ENCODE data around the gene MAP7D3. TPM values are rescaled to one million over a fixed set of nuclear protein-coding genes. Genes with fewer than 3 reads are reported as not detected.

MAP7D3 gene
- polyA plus RNA-seq, 1 donor from 2014 or later = 8.7 TPM

- Mint-ChIP-seq H3K4me1 (peaks cover 23 to 28% (median 27%) of the 10 kb centered on the region in 3 donors), H3K27me3 (peaks cover 10% of the 10 kb centered on the region), H3K27ac (peak overlapping the region in 1 of 3 donors; percentile 33), H3K36me3 (peaks cover 3% of the 10 kb centered on the region), H3K9me3 (no peaks in the 10 kb centered on the region), H3K4me3 (peak overlapping the region in 1 of 4 donors; percentile 37)
Measured at GRCh38 chrX:136205882-136206380, 45.3 kb downstream of the MAP7D3 start.

GRCh38 chrX:136204571-136204970, 46.6 kb downstream of the MAP7D3 start:
- H3K27me3 Mint-ChIP-seq = peaks cover 14% of the 10 kb centered on the region
- peaks cover 3% of the 10 kb centered on the region for H3K36me3 Mint-ChIP-seq
- H3K4me3 Mint-ChIP-seq = peak overlapping the region in 2 of 4 donors; percentile 75 to 81
- H3K4me1 Mint-ChIP-seq = peaks cover 14 to 19% (median 18%) of the 10 kb centered on the region in 3 donors
- peak overlapping the region in 1 of 3 donors; percentile 4 for H3K27ac Mint-ChIP-seq
- no peaks in the 10 kb centered on the region for H3K9me3 Mint-ChIP-seq

GRCh38 chrX:136203951-136204350, 47.2 kb downstream of the MAP7D3 start:
- H3K4me3 Mint-ChIP-seq = peak overlapping the region in 1 of 4 donors; percentile 5
- peaks cover 3% of the 10 kb centered on the region for H3K36me3 Mint-ChIP-seq
- no peak overlapping the region for H3K27ac Mint-ChIP-seq
- peaks cover 14% of the 10 kb centered on the region for H3K27me3 Mint-ChIP-seq
- H3K4me1 Mint-ChIP-seq = peaks cover 8 to 14% (median 14%) of the 10 kb centered on the region in 3 donors
- H3K9me3 Mint-ChIP-seq = no peaks in the 10 kb centered on the region

GRCh38 chrX:136203438-136203837, 47.8 kb downstream of the MAP7D3 start:
- Mint-ChIP-seq H3K4me1 (peaks cover 8 to 13% (median 12%) of the 10 kb centered on the region in 3 donors), H3K9me3 (no peaks in the 10 kb centered on the region), H3K4me3 (no peak overlapping the region), H3K36me3 (peaks cover 3% of the 10 kb centered on the region), H3K27me3 (peaks cover 14% of the 10 kb centered on the region), H3K27ac (peak overlapping the region in 1 of 3 donors; percentile 21)

GRCh38 chrX:136202889-136203288, 48.3 kb downstream of the MAP7D3 start:
- Mint-ChIP-seq H3K27me3 (peaks cover 14% of the 10 kb centered on the region), H3K36me3 (peaks cover 3% of the 10 kb centered on the region), H3K4me3 (no peak overlapping the region), H3K27ac (peak overlapping the region in 1 of 3 donors; percentile 21), H3K4me1 (peaks cover 8 to 13% (median 11%) of the 10 kb centered on the region in 3 donors), H3K9me3 (no peaks in the 10 kb centered on the region)

- H3K36me3 Mint-ChIP-seq = peaks cover 3% of the 10 kb centered on the region
- no peaks in the 10 kb centered on the region for H3K9me3 Mint-ChIP-seq
- H3K27ac Mint-ChIP-seq = no peak overlapping the region
- no peak overlapping the region for H3K4me3 Mint-ChIP-seq
- peaks cover 8 to 13% (median 11%) of the 10 kb centered on the region in 3 donors for H3K4me1 Mint-ChIP-seq
- peaks cover 14% of the 10 kb centered on the region for H3K27me3 Mint-ChIP-seq
Measured at GRCh38 chrX:136201601-136202000, 49.6 kb downstream of the MAP7D3 start.

GRCh38 chrX:136200466-136200865, 50.7 kb downstream of the MAP7D3 start:
- peaks cover 3% of the 10 kb centered on the region for H3K36me3 Mint-ChIP-seq
- H3K4me1 Mint-ChIP-seq = peaks cover 8 to 13% (median 11%) of the 10 kb centered on the region in 3 donors
- peak overlapping the region in 1 of 4 donors; percentile 58 for H3K4me3 Mint-ChIP-seq
- no peaks in the 10 kb centered on the region for H3K9me3 Mint-ChIP-seq
- peaks cover 11% of the 10 kb centered on the region for H3K27me3 Mint-ChIP-seq
- no peak overlapping the region for H3K27ac Mint-ChIP-seq

- H3K27me3 Mint-ChIP-seq = peaks cover 9% of the 10 kb centered on the region
Measured at GRCh38 chrX:136199365-136199764, 51.8 kb downstream of the MAP7D3 start.

GRCh38 chrX:136198678-136199243, 52.4 kb downstream of the MAP7D3 start:
- Mint-ChIP-seq H3K36me3 (peaks cover 3% of the 10 kb centered on the region), H3K9me3 (no peaks in the 10 kb centered on the region), H3K27me3 (peaks cover 7% of the 10 kb centered on the region), H3K27ac (no peak overlapping the region), H3K4me3 (no peak overlapping the region), H3K4me1 (peaks cover 4 to 9% (median 5%) of the 10 kb centered on the region in 3 donors)

More at GRCh38 chrX:136199365-136199764, 51.8 kb downstream of the MAP7D3 start:
- Mint-ChIP-seq H3K36me3 (peaks cover 3% of the 10 kb centered on the region), H3K4me1 (peaks cover 0 to 6% (median 4%) of the 10 kb centered on the region in 3 donors), H3K27ac (no peak overlapping the region), H3K9me3 (no peaks in the 10 kb centered on the region), H3K4me3 (no peak overlapping the region)

GRCh38 chrX:136198010-136198409, 53.2 kb downstream of the MAP7D3 start:
- Mint-ChIP-seq H3K4me1 (peaks cover 8 to 13% (median 13%) of the 10 kb centered on the region in 3 donors), H3K27me3 (peaks cover 7% of the 10 kb centered on the region), H3K27ac (peak overlapping the region in 1 of 3 donors; percentile 57), H3K36me3 (peaks cover 3% of the 10 kb centered on the region), H3K9me3 (no peaks in the 10 kb centered on the region), H3K4me3 (no peak overlapping the region)

GRCh38 chrX:136196691-136197155, 54.5 kb downstream of the MAP7D3 start:
- peaks cover 3% of the 10 kb centered on the region for H3K36me3 Mint-ChIP-seq
- H3K27me3 Mint-ChIP-seq = peaks cover 10% of the 10 kb centered on the region
- peaks cover 8 to 19% (median 13%) of the 10 kb centered on the region in 3 donors for H3K4me1 Mint-ChIP-seq
- no peak overlapping the region for H3K4me3 Mint-ChIP-seq
- H3K27ac Mint-ChIP-seq = no peak overlapping the region
- no peaks in the 10 kb centered on the region for H3K9me3 Mint-ChIP-seq

GRCh38 chrX:136195247-136195646, 56.0 kb downstream of the MAP7D3 start:
- peak overlapping the region in 1 of 4 donors; percentile 33 for H3K4me3 Mint-ChIP-seq
- H3K4me1 Mint-ChIP-seq = peaks cover 8 to 17% (median 10%) of the 10 kb centered on the region in 3 donors
- no peaks in the 10 kb centered on the region for H3K9me3 Mint-ChIP-seq
- no peak overlapping the region for H3K27ac Mint-ChIP-seq
- peaks cover 2% of the 10 kb centered on the region for H3K27me3 Mint-ChIP-seq
- H3K36me3 Mint-ChIP-seq = no peaks in the 10 kb centered on the region

GRCh38 chrX:136194536-136194935, 56.7 kb downstream of the MAP7D3 start:
- Mint-ChIP-seq H3K27me3 (peaks cover 4% of the 10 kb centered on the region), H3K4me3 (no peak overlapping the region), H3K36me3 (no peaks in the 10 kb centered on the region), H3K9me3 (no peaks in the 10 kb centered on the region), H3K27ac (no peak overlapping the region), H3K4me1 (peaks cover 8 to 17% (median 10%) of the 10 kb centered on the region in 3 donors)

GRCh38 chrX:136193771-136194170, 57.4 kb downstream of the MAP7D3 start:
- peak overlapping the region in 3 of 4 donors; percentile 39 to 64 (median 62) for H3K4me3 Mint-ChIP-seq
- peaks cover 8 to 17% (median 10%) of the 10 kb centered on the region in 3 donors for H3K4me1 Mint-ChIP-seq
- peaks cover 4% of the 10 kb centered on the region for H3K27me3 Mint-ChIP-seq

GRCh38 chrX:136192839-136193414, 58.3 kb downstream of the MAP7D3 start:
- Mint-ChIP-seq H3K4me3 (no peak overlapping the region), H3K27ac (no peak overlapping the region), H3K9me3 (no peaks in the 10 kb centered on the region), H3K27me3 (peaks cover 4% of the 10 kb centered on the region), H3K36me3 (no peaks in the 10 kb centered on the region), H3K4me1 (peaks cover 8 to 17% (median 10%) of the 10 kb centered on the region in 3 donors)

More at GRCh38 chrX:136193771-136194170, 57.4 kb downstream of the MAP7D3 start:
- H3K9me3 Mint-ChIP-seq = no peaks in the 10 kb centered on the region
- H3K36me3 Mint-ChIP-seq = no peaks in the 10 kb centered on the region
- H3K27ac Mint-ChIP-seq = no peak overlapping the region

Measured in IgD-negative memory B cell (primary cell).